Neural crest cell (in vitro differentiated cells): ENCODE results near the gene CTAGE15. TPM values are rescaled to one million over a fixed set of nuclear protein-coding genes. Genes with fewer than 3 reads are reported as not detected.
"Not testable (repeated sequence)": the region's sequence is repeated elsewhere in the genome, so short reads cannot be mapped to it uniquely, and the experiment has no call there.

Experiments used
- DNase-seq: peaks from one replicate; pipeline ENCODE4 v3.0.0; 2021; ENCODE audit warnings: low read depth, mixed read lengths, low spot score
- H3K27ac Mint-ChIP-seq: one replicate; pipeline ENCODE4 v1.8.0; 2021; ENCODE audit warnings: mild to moderate bottlenecking, mixed read lengths; ENCODE audit not compliant: unreplicated experiment
- H3K27me3 Mint-ChIP-seq: 2 replicates; pipeline ENCODE4 v1.8.0; 2021; ENCODE audit warnings: low read depth, mild to moderate bottlenecking, mixed read lengths
- H3K36me3 Mint-ChIP-seq: 2 replicates; pipeline ENCODE4 v1.8.0; 2021; ENCODE audit warnings: low read depth, mild to moderate bottlenecking, mixed read lengths
- H3K4me1 Mint-ChIP-seq: 2 replicates; pipeline ENCODE4 v1.8.0; 2021; ENCODE audit warnings: mixed read lengths
- H3K4me3 Mint-ChIP-seq: one replicate; pipeline ENCODE4 v1.8.0; 2021; ENCODE audit warnings: mild to moderate bottlenecking, mixed read lengths
- H3K9me3 Mint-ChIP-seq: 2 replicates; pipeline ENCODE4 v1.8.0; 2021; ENCODE audit warnings: mixed read lengths
- CTCF ChIP-seq: fragments of 200-600 bp; sonication (generic); conservative IDR thresholded peaks from 2 replicates; pipeline ENCODE4 v1.5.0; 2021; ENCODE audit warnings: antibody characterized with exemption, mild to moderate bottlenecking
- long read RNA-seq: library from polyadenylated mRNA; unstranded; transcript quantifications from one replicate; pipeline ENCODE4 v2.0.0, GENCODE V29; 2020
- total RNA-seq: library from RNA; stranded (reverse); gene quantifications from 2 replicates; pipeline ENCODE4 v1.2.1, GENCODE V29; 2021

Gene CTAGE15
- not detected in 2 replicates for total RNA-seq
- long read RNA-seq = 0 reads

- not testable (repeated sequence) for H3K4me3 Mint-ChIP-seq, H3K36me3 Mint-ChIP-seq, H3K4me1 Mint-ChIP-seq, H3K27ac Mint-ChIP-seq, H3K9me3 Mint-ChIP-seq, H3K27me3 Mint-ChIP-seq, DNase-seq
These were observed at the start of gene CTAGE15 for GRCh38 chr7:143571501-143571900. CTAGE15 (plus strand) TSS chr7:143571801; CDS start chr7:143571818, 17 bp downstream.

GRCh38 chr7:143522309-143522916 lies 49.2 kb upstream of the CTAGE15 start:
- H3K4me1 Mint-ChIP-seq, H3K9me3 Mint-ChIP-seq, H3K27me3 Mint-ChIP-seq, H3K4me3 Mint-ChIP-seq, H3K36me3 Mint-ChIP-seq, DNase-seq, H3K27ac Mint-ChIP-seq: not testable (repeated sequence)

GRCh38 chr7:143531169-143531926 lies 40.3 kb upstream of the CTAGE15 start:
- H3K36me3 Mint-ChIP-seq, H3K27me3 Mint-ChIP-seq, H3K27ac Mint-ChIP-seq, H3K9me3 Mint-ChIP-seq, H3K4me3 Mint-ChIP-seq, DNase-seq, H3K4me1 Mint-ChIP-seq: not testable (repeated sequence)

GRCh38 chr7:143531932-143532331 lies 39.7 kb upstream of the CTAGE15 start:
- H3K36me3 Mint-ChIP-seq, H3K27ac Mint-ChIP-seq, H3K27me3 Mint-ChIP-seq, H3K9me3 Mint-ChIP-seq, H3K4me1 Mint-ChIP-seq, DNase-seq, H3K4me3 Mint-ChIP-seq: not testable (repeated sequence)

GRCh38 chr7:143533213-143533839 lies 38.3 kb upstream of the CTAGE15 start:
- H3K4me1 Mint-ChIP-seq, DNase-seq, H3K36me3 Mint-ChIP-seq: not testable (repeated sequence)

GRCh38 chr7:143536443-143536842 lies 35.2 kb upstream of the CTAGE15 start:
- H3K9me3 Mint-ChIP-seq, H3K27me3 Mint-ChIP-seq, H3K4me3 Mint-ChIP-seq, H3K4me1 Mint-ChIP-seq, H3K36me3 Mint-ChIP-seq, H3K27ac Mint-ChIP-seq, DNase-seq: not testable (repeated sequence)

More at GRCh38 chr7:143533213-143533839, 38.3 kb upstream of the CTAGE15 start:
- H3K27ac Mint-ChIP-seq, H3K9me3 Mint-ChIP-seq, H3K27me3 Mint-ChIP-seq, H3K4me3 Mint-ChIP-seq: not testable (repeated sequence)

GRCh38 chr7:143543288-143544038 lies 28.1 kb upstream of the CTAGE15 start:
- not testable (repeated sequence) for H3K27ac Mint-ChIP-seq, H3K9me3 Mint-ChIP-seq, DNase-seq, H3K4me1 Mint-ChIP-seq, H3K27me3 Mint-ChIP-seq, H3K4me3 Mint-ChIP-seq, H3K36me3 Mint-ChIP-seq

GRCh38 chr7:143555968-143556367 lies 15.6 kb upstream of the CTAGE15 start:
- not testable (repeated sequence) for H3K27ac Mint-ChIP-seq, H3K9me3 Mint-ChIP-seq, H3K36me3 Mint-ChIP-seq, H3K27me3 Mint-ChIP-seq, DNase-seq, H3K4me1 Mint-ChIP-seq, H3K4me3 Mint-ChIP-seq

- not testable (repeated sequence) for H3K36me3 Mint-ChIP-seq, H3K27ac Mint-ChIP-seq, H3K4me3 Mint-ChIP-seq, H3K9me3 Mint-ChIP-seq, H3K27me3 Mint-ChIP-seq, H3K4me1 Mint-ChIP-seq, DNase-seq
- peak; percentile 35 for TF ChIP-seq CTCF
These were observed 8.3 kb upstream of the CTAGE15 start for GRCh38 chr7:143563306-143563705.

GRCh38 chr7:143566001-143566400 lies 5.6 kb upstream of the CTAGE15 start:
- not testable (repeated sequence) for H3K4me3 Mint-ChIP-seq, H3K4me1 Mint-ChIP-seq, H3K36me3 Mint-ChIP-seq, DNase-seq, H3K9me3 Mint-ChIP-seq, H3K27ac Mint-ChIP-seq, H3K27me3 Mint-ChIP-seq

GRCh38 chr7:143588183-143588582 lies 16.6 kb downstream of the CTAGE15 start:
- not testable (repeated sequence) for DNase-seq, H3K9me3 Mint-ChIP-seq, H3K4me3 Mint-ChIP-seq, H3K27me3 Mint-ChIP-seq, H3K4me1 Mint-ChIP-seq, H3K36me3 Mint-ChIP-seq, H3K27ac Mint-ChIP-seq

- H3K4me3 Mint-ChIP-seq, H3K27ac Mint-ChIP-seq, H3K27me3 Mint-ChIP-seq, H3K36me3 Mint-ChIP-seq, H3K4me1 Mint-ChIP-seq, H3K9me3 Mint-ChIP-seq, DNase-seq: not testable (repeated sequence)
These were observed 18.3 kb downstream of the CTAGE15 start for GRCh38 chr7:143589897-143590296.
